Stimulated activated CD8-positive, alpha-beta memory T cell treated with anti-CD3 and anti-CD28 coated beads, Interleukin-4, amount 100 ng/mL, for 4 hours (primary cell): Measurements from ENCODE around the gene OR4C12.
"Not testable (repeated sequence)": the region's sequence is repeated elsewhere in the genome, so short reads cannot be mapped to it uniquely, and the experiment has no call there.

Experiments
- DNase-seq, 2 donors: peaks; one replicate each; pipeline ENCODE4 v3.0.0-alpha.2; 2020; ENCODE audit warnings: low read depth in 2 of 2, low spot score in 1 of 2

OR4C12 gene

GRCh38 chr11:49982435-49982834, at the start of gene OR4C12:
Gene OR4C12 (minus strand): TSS chr11:49982535. CDS start chr11:49982501, 34 bp downstream.
- DNase-seq: not testable (repeated sequence)

GRCh38 chr11:50030193-50030592, 47.9 kb upstream of the OR4C12 start:
- no peak for DNase-seq

- no peak for DNase-seq
These were observed 13.2 kb upstream of the OR4C12 start for GRCh38 chr11:49995565-49995964.

GRCh38 chr11:49973439-49973838, 8.9 kb downstream of the OR4C12 start:
- DNase-seq: not testable (repeated sequence)

GRCh38 chr11:49952091-49952490, 30.2 kb downstream of the OR4C12 start, which contains the start of gene OR4C13:
Gene OR4C13 (plus strand): TSS chr11:49952391. CDS start chr11:49952423, 32 bp downstream.
- DNase-seq: no peak

GRCh38 chr11:49948701-49949100, 33.6 kb downstream of the OR4C12 start:
- DNase-seq: not testable (repeated sequence)
